HG03469 (cell line): ENCODE measurements around the gene C19orf47.

ENCODE experiments used
- ATAC-seq: cut with Tn5 transposase; IDR thresholded peaks from one replicate; pipeline ENCODE4 v1.9.1; 2021; ENCODE audit warnings: mild to moderate bottlenecking, moderate library complexity, moderate number of reproducible peaks; ENCODE audit not compliant: unreplicated experiment

Gene C19orf47

GRCh38 chr19:40284251-40284500, 64.0 kb downstream of the C19orf47 start:
- ATAC-seq, result no peak

GRCh38 chr19:40283414-40284250, 64.6 kb downstream of the C19orf47 start:
- ATAC-seq, result no peak

GRCh38 chr19:40282920-40283319, 65.3 kb downstream of the C19orf47 start:
- ATAC-seq, result no peak

- no peak for ATAC-seq
Observed at GRCh38 chr19:40282209-40282580, 66.0 kb downstream of the C19orf47 start.

- no peak for ATAC-seq
Observed at GRCh38 chr19:40281381-40282208, 66.6 kb downstream of the C19orf47 start.

GRCh38 chr19:40280608-40281221, 67.5 kb downstream of the C19orf47 start:
- no peak for ATAC-seq

GRCh38 chr19:40279761-40280607, 68.2 kb downstream of the C19orf47 start:
- no peak for ATAC-seq

- ATAC-seq, result no peak
Observed at GRCh38 chr19:40279120-40279551, 69.1 kb downstream of the C19orf47 start.

GRCh38 chr19:40278361-40279035, 69.7 kb downstream of the C19orf47 start:
- ATAC-seq, result no peak

- ATAC-seq, result no peak
Observed at GRCh38 chr19:40277356-40278059, 70.7 kb downstream of the C19orf47 start.

GRCh38 chr19:40274585-40275544, 73.3 kb downstream of the C19orf47 start:
- no peak for ATAC-seq

- no peak for ATAC-seq
Observed at GRCh38 chr19:40273469-40274360, 74.5 kb downstream of the C19orf47 start.

GRCh38 chr19:40272261-40272660, 75.9 kb downstream of the C19orf47 start:
- no peak for ATAC-seq

- no peak for ATAC-seq
Observed at GRCh38 chr19:40271706-40272105, 76.5 kb downstream of the C19orf47 start.

- no peak for ATAC-seq
Observed at GRCh38 chr19:40270362-40271089, 77.7 kb downstream of the C19orf47 start.
